ENCODE results near the gene SMPD4.
"Not testable (repeated sequence)": the region's sequence is repeated elsewhere in the genome, so short reads cannot be mapped to it uniquely, and the experiment has no call there.

SMPD4 gene

DNA sequence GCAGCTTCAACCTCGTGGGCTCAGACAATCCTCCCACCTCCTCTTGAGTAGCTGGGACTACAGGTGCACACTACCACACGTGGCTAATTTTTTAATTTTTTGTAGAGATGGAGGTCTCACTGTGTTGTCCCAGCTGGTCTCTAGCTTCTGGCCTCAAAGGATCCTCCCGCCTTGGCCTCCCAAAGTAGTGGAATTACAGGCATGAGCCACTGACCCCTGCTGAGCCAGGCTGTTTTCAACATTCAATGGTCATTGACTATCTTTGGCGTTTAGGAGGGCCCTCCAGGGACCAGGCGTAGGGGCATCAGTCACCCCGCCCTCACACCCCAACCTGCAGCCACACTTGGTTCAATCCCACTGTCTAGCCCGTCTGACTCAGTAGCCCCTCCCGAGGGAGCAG lies 5.9 kb upstream of the SMPD4 start:
- FAIRE-seq = no peak

GRCh38 chr2:130186391-130186790 lies 5.0 kb upstream of the SMPD4 start:
- FAIRE-seq = no peak

GRCh38 chr2:130185896-130186295 lies 4.5 kb upstream of the SMPD4 start:
- FAIRE-seq = no peak

DNA sequence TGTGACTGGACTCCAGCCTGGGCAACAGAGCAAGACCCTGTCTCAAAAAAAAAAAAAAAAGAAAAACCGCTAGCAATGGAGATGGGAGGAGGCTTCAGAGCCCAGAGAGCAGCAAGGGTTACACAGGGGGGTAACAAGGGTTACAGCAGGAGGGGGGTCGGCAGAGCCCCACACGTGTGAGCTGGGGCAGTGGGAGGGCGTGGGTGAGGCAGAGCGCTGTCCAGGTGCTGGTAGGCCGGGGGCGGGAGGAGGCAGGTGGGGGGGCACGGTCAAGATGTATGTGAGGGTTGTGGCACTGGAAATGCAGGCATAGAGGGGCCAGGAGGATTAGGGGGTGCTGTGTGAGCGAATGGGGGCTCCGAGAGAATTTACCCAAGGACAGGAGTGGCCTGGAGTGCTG lies 4.0 kb upstream of the SMPD4 start:
- no peak for FAIRE-seq

- no peak for FAIRE-seq
Measured at GRCh38 chr2:130183512-130184373, 2.3 kb upstream of the SMPD4 start.

DNA sequence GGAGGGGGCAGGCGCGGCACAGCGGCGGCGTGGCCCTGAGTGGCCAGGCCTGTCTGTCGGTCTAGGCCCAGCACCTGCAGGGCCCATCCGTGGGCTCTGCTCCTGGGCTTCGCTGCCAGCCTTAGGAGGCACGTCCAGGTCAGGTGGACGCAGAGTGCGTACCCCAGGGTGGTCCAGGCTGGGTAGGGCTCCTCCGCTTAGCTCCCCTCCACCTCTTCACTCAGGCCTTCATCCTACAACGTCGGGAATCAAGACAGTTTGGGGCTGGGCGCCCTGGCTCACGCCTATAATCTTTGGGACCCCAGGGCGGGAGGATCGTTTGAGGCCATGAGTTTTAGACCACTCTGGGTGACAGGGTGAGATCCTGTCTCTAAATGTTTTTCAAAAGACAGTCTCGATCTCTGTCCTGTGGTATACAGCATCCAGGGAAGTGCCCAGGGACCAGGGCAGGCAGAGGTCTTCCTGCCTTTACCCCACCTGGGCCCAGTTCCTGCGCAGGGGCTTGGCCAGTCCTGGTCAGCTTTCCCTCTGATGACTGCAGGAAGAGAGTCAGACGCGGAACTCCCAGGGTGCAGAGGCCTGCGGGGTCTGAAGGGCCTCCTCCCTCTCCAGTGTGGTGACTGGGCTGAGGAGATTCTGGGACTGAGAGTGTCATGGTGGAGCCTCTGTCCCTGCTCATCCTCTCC lies 1.6 kb upstream of the SMPD4 start:
- not testable (repeated sequence) for FAIRE-seq

GRCh38 chr2:130181880-130182682 lies 679 bp upstream of the SMPD4 start, which contains the start of gene MZT2B:
TSS of gene MZT2B (plus strand) at chr2:130182262. CDS start at chr2:130182283, 21 bp downstream.
- not testable (repeated sequence) for FAIRE-seq

DNA sequence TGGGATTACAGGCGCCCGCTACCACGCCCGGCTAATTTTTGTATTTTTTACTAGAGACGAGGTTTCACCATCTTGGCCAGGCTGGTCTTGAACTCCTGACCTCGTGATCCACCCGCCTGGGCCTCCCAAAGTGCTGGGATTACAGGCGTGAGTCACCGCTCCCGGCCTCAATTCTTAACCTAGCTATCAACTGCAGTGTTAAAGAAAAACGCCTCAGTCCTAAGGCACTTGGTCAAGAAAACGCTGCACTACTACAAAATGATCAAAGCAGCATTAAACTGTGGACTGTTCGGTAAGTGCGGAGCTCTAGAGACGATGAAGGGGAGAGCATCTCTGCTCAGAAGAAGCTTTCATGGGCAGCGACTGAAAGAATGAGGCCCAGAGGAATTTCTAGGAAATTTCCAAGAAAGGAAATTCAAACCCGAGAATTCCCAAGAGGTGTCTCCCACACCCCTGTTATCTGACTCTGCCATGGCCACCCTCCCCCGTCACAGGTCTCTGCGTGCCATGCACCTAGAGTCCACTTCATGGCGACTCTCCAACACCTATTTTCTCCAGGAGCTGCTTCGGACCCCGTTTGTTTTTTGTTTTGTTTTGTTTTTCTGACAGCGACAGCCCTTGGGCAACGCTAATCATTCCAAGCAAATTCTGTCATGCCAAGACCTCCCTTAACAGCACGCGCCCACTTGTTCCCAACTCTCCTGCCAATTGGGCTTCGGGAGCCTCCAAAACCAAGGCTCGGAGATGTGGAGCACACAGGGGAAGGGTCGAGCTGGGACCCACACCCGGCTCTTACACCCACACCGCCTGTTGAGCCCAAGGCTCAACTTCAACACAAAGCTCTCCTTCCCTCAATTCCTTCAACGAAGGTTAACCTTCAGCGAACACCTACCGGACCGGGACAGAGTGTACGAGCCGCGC lies 738 bp downstream of the SMPD4 start:
- not testable (repeated sequence) for FAIRE-seq

DNA sequence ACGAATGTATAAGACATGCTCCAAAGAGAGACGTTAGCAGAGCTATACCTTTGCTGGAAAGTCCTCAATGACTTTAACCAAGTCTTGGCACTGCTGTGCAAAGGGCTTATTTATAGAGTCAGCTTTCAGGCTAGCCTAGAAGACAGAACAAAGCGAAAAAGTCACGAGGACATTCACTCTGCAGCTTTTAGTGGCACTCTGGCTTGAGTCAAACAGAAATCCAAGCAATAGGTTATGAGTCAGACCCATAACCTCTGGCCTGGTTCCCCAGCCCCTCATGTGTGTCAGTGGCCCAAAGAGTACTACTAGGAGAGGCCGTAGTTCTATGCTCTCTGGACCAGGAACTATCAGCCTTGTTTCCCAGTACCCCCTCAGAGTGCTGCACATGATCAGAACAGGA lies 6.5 kb downstream of the SMPD4 start:
- FAIRE-seq = not testable (repeated sequence)

- no peak for FAIRE-seq
Measured at GRCh38 chr2:130169896-130170295, 11.5 kb downstream of the SMPD4 start.

DNA sequence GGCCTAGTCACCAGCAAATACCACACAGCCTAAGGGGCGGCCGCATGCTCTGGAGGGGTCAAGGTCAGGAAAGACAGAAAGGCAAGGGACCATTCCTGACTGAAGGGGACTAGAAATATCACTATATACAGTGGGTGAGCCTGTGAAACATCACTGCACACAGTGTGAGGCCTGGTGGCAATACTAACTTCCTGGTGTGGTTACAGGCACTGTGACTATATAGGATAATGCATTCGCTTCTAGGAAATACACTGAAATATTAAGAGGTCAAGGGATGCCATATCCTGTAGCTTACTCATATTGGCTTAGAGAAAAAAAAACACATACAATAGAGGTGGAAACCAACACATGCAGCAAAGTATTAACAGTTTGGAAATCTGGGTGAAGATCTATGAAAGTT lies 12.2 kb downstream of the SMPD4 start:
- not testable (repeated sequence) for FAIRE-seq

DNA sequence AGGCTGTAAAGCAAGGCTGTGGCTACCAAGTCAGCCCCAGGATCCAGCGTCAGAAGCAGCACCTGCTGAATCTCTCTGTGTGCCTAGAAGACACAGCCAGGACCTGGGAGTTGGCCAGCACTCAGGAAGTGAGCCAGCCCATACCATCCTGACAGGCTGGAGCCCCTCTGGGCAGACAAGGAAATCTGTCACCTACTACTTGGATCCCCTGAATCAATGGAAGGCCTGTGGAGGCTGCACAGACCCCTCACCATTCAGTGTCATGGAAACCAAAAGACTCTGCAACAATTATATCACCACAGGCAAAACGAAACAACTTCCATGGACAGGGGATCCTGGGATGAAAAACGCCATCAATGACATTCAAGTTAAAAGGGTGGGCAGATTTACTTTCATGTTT lies 14.8 kb downstream of the SMPD4 start:
- FAIRE-seq = not testable (repeated sequence)

GRCh38 chr2:130165293-130166016 lies 15.9 kb downstream of the SMPD4 start:
- no peak for FAIRE-seq

- no peak for FAIRE-seq
Measured at GRCh38 chr2:130162968-130163367, 18.4 kb downstream of the SMPD4 start.

DNA sequence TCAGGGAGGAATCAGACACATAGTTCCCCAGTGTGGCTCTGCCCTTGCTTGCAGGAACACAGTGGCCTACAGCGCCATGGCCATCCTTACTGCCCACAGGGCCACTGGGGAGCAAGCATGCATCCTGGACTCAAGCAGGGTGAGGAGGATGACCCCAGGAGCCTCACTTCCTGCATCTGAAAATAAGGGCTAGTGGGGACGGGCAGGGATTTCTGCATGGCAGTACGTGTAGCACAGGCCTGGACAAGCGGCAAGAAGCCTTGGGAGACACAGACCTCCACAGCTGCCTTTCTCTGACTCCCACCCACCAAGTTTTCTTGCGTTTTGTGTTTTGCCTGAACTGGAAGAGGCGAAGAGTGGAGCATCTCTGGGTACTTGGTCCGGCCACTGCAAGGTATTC lies 18.9 kb downstream of the SMPD4 start:
- not testable (repeated sequence) for FAIRE-seq

- FAIRE-seq = not testable (repeated sequence)
Measured at GRCh38 chr2:130160838-130161705, 20.3 kb downstream of the SMPD4 start.

GRCh38 chr2:130160131-130160530 lies 21.3 kb downstream of the SMPD4 start:
- FAIRE-seq = no peak

DNA sequence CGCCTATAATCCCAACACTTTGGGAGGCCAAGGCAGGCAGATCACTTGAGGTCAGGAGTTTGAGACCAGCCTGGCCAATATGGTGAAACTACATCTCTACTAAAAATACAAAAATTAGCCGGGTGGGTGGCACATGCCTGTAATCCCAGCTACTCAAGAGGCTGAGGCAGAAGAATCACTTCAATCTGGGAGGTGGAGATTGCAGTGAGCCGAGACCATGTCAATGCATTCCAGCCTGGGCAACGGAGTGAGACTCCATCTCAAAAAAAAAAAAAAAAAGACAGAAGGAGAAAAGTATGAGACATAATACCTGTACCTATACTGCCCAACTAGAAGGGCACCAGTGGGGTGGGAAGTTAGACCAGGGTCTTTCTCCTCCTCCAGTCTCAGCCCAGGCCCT lies 22.0 kb downstream of the SMPD4 start:
- FAIRE-seq = not testable (repeated sequence)

GRCh38 chr2:130158631-130159030 lies 22.8 kb downstream of the SMPD4 start:
- FAIRE-seq = no peak

- not testable (repeated sequence) for FAIRE-seq
Measured at GRCh38 chr2:130157825-130158514, 23.4 kb downstream of the SMPD4 start.

All from colon (tissue), 2 donors.